HG02623 (cell line): Measurements from ENCODE around the gene KCNK17.
A peak's percentile ranks its signal among the peaks of the same experiment; 100 is the strongest.

Experiments used
- ATAC-seq: cut with Tn5 transposase; IDR thresholded peaks from one replicate; pipeline ENCODE4 v1.9.1; 2021; ENCODE audit warnings: moderate library complexity; ENCODE audit not compliant: unreplicated experiment

The KCNK17 gene

GRCh38 chr6:39314273-39314795, at the start of gene KCNK17:
KCNK17 (minus strand) TSS chr6:39314419; CDS start chr6:39314320, 99 bp downstream.
- no peak for ATAC-seq

- ATAC-seq: no peak
These were observed 49.1 kb upstream of the KCNK17 start for GRCh38 chr6:39363280-39363679.

- no peak for ATAC-seq
These were observed 48.3 kb upstream of the KCNK17 start for GRCh38 chr6:39362487-39362865.

GRCh38 chr6:39361657-39362486, 47.7 kb upstream of the KCNK17 start:
- ATAC-seq: peak; percentile 58

- no peak for ATAC-seq
These were observed 46.2 kb upstream of the KCNK17 start for GRCh38 chr6:39360378-39360777.

GRCh38 chr6:39357998-39358686, 43.9 kb upstream of the KCNK17 start:
- no peak for ATAC-seq

GRCh38 chr6:39353698-39354315, 39.6 kb upstream of the KCNK17 start:
- no peak for ATAC-seq

- no peak for ATAC-seq
These were observed 36.7 kb upstream of the KCNK17 start for GRCh38 chr6:39350723-39351505.

GRCh38 chr6:39348740-39349139, 34.5 kb upstream of the KCNK17 start:
- ATAC-seq: no peak

- no peak for ATAC-seq
These were observed 33.8 kb upstream of the KCNK17 start for GRCh38 chr6:39347906-39348585.

GRCh38 chr6:39347206-39347605, 33.0 kb upstream of the KCNK17 start:
- no peak for ATAC-seq

GRCh38 chr6:39344821-39345280, 30.6 kb upstream of the KCNK17 start:
- ATAC-seq: no peak

GRCh38 chr6:39343396-39343870, 29.2 kb upstream of the KCNK17 start:
- no peak for ATAC-seq

GRCh38 chr6:39342692-39343395, 28.6 kb upstream of the KCNK17 start:
- no peak for ATAC-seq

GRCh38 chr6:39341937-39342336, 27.7 kb upstream of the KCNK17 start:
- no peak for ATAC-seq

GRCh38 chr6:39341352-39341751, 27.1 kb upstream of the KCNK17 start:
- no peak for ATAC-seq

GRCh38 chr6:39339868-39340550, 25.8 kb upstream of the KCNK17 start:
- no peak for ATAC-seq

- ATAC-seq: no peak
These were observed 25.1 kb upstream of the KCNK17 start for GRCh38 chr6:39339096-39339867.
